ENCODE data around the gene SMIM35.

GRCh38 chr11:118100691-118101232, 14.0 kb upstream of the SMIM35 start:
- TF ChIP-seq POLR2AphosphoS5 (IDR thresholded peaks at IDR 0.05) (no peak), POLR2A (IDR thresholded peaks at IDR 0.05) (no peak), CTCF (IDR thresholded peaks at IDR 0.05) (no peak)

Data from upper lobe of left lung (tissue), 4 donors.